GM18507 (cell line): ENCODE data around the gene NTMT2.
"Not testable (repeated sequence)": the region's sequence is repeated elsewhere in the genome, so short reads cannot be mapped to it uniquely, and the experiment has no call there.

ENCODE experiments used
- DNase-seq: peaks from one replicate; pipeline ENCODE4 v3.0.0; 2011; ENCODE audit warnings: low read depth; ENCODE audit not compliant: insufficient read length; ENCODE audit errors: extremely low spot score
- FAIRE-seq: peaks from 2 replicates; lab custom pipeline; 2011; peaks lifted over from hg19 to GRCh38; lab: Jason Lieb, UNC

NTMT2 gene

GRCh38 chr1:170153417-170153816 lies 7.7 kb downstream of the NTMT2 start:
- DNase-seq (no peak), FAIRE-seq (no peak)

- FAIRE-seq = no peak
- no peak for DNase-seq
Measured at GRCh38 chr1:170155055-170155454, 9.3 kb downstream of the NTMT2 start.

GRCh38 chr1:170156594-170156993 lies 10.8 kb downstream of the NTMT2 start:
- DNase-seq (no peak), FAIRE-seq (no peak)

GRCh38 chr1:170157820-170158219 lies 12.1 kb downstream of the NTMT2 start:
- DNase-seq (no peak), FAIRE-seq (no peak)

- FAIRE-seq = no peak
- DNase-seq = no peak
Measured at GRCh38 chr1:170162459-170163246, 16.9 kb downstream of the NTMT2 start.

GRCh38 chr1:170164103-170164763 lies 18.5 kb downstream of the NTMT2 start:
- DNase-seq = no peak
- no peak for FAIRE-seq

GRCh38 chr1:170166518-170167180 lies 20.9 kb downstream of the NTMT2 start:
- DNase-seq (no peak), FAIRE-seq (no peak)

- DNase-seq (no peak), FAIRE-seq (no peak)
Measured at GRCh38 chr1:170168265-170168664, 22.5 kb downstream of the NTMT2 start.

GRCh38 chr1:170170513-170170912 lies 24.8 kb downstream of the NTMT2 start:
- FAIRE-seq, DNase-seq: not testable (repeated sequence)

GRCh38 chr1:170174395-170174794 lies 28.6 kb downstream of the NTMT2 start:
- DNase-seq (no peak), FAIRE-seq (no peak)

GRCh38 chr1:170175041-170175440 lies 29.3 kb downstream of the NTMT2 start:
- DNase-seq = no peak
- no peak for FAIRE-seq

GRCh38 chr1:170175484-170175883 lies 29.7 kb downstream of the NTMT2 start:
- FAIRE-seq (no peak), DNase-seq (no peak)

GRCh38 chr1:170176772-170177171 lies 31.0 kb downstream of the NTMT2 start:
- DNase-seq (no peak), FAIRE-seq (no peak)

- DNase-seq = no peak
- FAIRE-seq = no peak
Measured at GRCh38 chr1:170182442-170182841, 36.7 kb downstream of the NTMT2 start.

- FAIRE-seq (no peak), DNase-seq (no peak)
Measured at GRCh38 chr1:170192546-170192945, 46.8 kb downstream of the NTMT2 start.

- no peak for FAIRE-seq
- DNase-seq = no peak
Measured at GRCh38 chr1:170194451-170194850, 48.7 kb downstream of the NTMT2 start.

- no peak for FAIRE-seq
Measured at GRCh38 chr1:170196490-170197236, 50.9 kb downstream of the NTMT2 start.

GRCh38 chr1:170198090-170198489 lies 52.3 kb downstream of the NTMT2 start:
- FAIRE-seq (no peak), DNase-seq (no peak)

More at GRCh38 chr1:170196490-170197236, 50.9 kb downstream of the NTMT2 start:
- DNase-seq = no peak

- FAIRE-seq (no peak), DNase-seq (no peak)
Measured at GRCh38 chr1:170198584-170198983, 52.8 kb downstream of the NTMT2 start.

GRCh38 chr1:170200161-170200560 lies 54.4 kb downstream of the NTMT2 start:
- FAIRE-seq = no peak
- no peak for DNase-seq
